ENCODE results near the gene LMTK2.

Gene LMTK2

GRCh38 chr7:98138672-98139071 is 32.0 kb downstream of the LMTK2 start:
- DNase-seq = no peak

GRCh38 chr7:98142658-98143057 is 36.0 kb downstream of the LMTK2 start:
- DNase-seq = no peak

GRCh38 chr7:98148607-98149006 is 41.9 kb downstream of the LMTK2 start:
- DNase-seq = no peak

GRCh38 chr7:98149116-98149692 is 42.5 kb downstream of the LMTK2 start:
- no peak for DNase-seq

- no peak for DNase-seq
These were observed 45.2 kb downstream of the LMTK2 start for GRCh38 chr7:98151884-98152283.

- DNase-seq = no peak
These were observed 50.0 kb downstream of the LMTK2 start for GRCh38 chr7:98156700-98157099.

- DNase-seq = no peak
These were observed 51.1 kb downstream of the LMTK2 start for GRCh38 chr7:98157761-98158160.

GRCh38 chr7:98162758-98163157 is 56.1 kb downstream of the LMTK2 start:
- DNase-seq = peak in 1 of 2 experiments; percentile 3

- no peak for DNase-seq
These were observed 56.6 kb downstream of the LMTK2 start for GRCh38 chr7:98163269-98163668.

- DNase-seq = no peak
These were observed 57.2 kb downstream of the LMTK2 start for GRCh38 chr7:98163704-98164494.

GRCh38 chr7:98165827-98166667 is 59.4 kb downstream of the LMTK2 start:
- DNase-seq = peak; percentile 13 to 40

- no peak for DNase-seq
These were observed 60.0 kb downstream of the LMTK2 start for GRCh38 chr7:98166668-98166970.

- no peak for DNase-seq
These were observed 61.0 kb downstream of the LMTK2 start for GRCh38 chr7:98167653-98168052.

- DNase-seq = peak; percentile 58 to 77
These were observed 61.7 kb downstream of the LMTK2 start for GRCh38 chr7:98168181-98168903.

- no peak for DNase-seq
These were observed 62.4 kb downstream of the LMTK2 start for GRCh38 chr7:98168904-98169621.

- no peak for DNase-seq
These were observed 64.3 kb downstream of the LMTK2 start for GRCh38 chr7:98170966-98171365.

GRCh38 chr7:98171449-98171848 is 64.8 kb downstream of the LMTK2 start:
- no peak for DNase-seq

GRCh38 chr7:98174334-98175259 is 67.9 kb downstream of the LMTK2 start:
- DNase-seq = no peak

- no peak for DNase-seq
These were observed 68.7 kb downstream of the LMTK2 start for GRCh38 chr7:98175260-98175940.

- no peak for DNase-seq
These were observed 70.9 kb downstream of the LMTK2 start for GRCh38 chr7:98177553-98177952.

- DNase-seq = no peak
These were observed 71.7 kb downstream of the LMTK2 start for GRCh38 chr7:98178321-98178720.
